Memory B cell (primary cell): ENCODE measurements around the gene NFATC1.
A peak's percentile ranks its signal among the peaks of the same experiment; 100 is the strongest.

Experiments used
- ATAC-seq: fragments of 150-1000 bp; cut with Tn5 transposase; 2 replicates; pipeline ENCODE4 v1.10.0; 2021; ENCODE audit warnings: low read depth, mild to moderate bottlenecking, moderate library complexity
- DNase-seq, 2 donors: peaks; one replicate each; pipeline ENCODE4 v3.0.0; 2022; ENCODE audit warnings: low spot score in 2 of 2
- H3K27ac Mint-ChIP-seq: one replicate; pipeline ENCODE4 v1.8.0; 2022; ENCODE audit warnings: mild to moderate bottlenecking, moderate library complexity, mixed read lengths
- H3K27me3 Mint-ChIP-seq: one replicate; pipeline ENCODE4 v1.8.0; 2022; ENCODE audit warnings: mixed read lengths
- H3K36me3 Mint-ChIP-seq: one replicate; pipeline ENCODE4 v1.8.0; 2022; ENCODE audit warnings: mild to moderate bottlenecking, mixed read lengths
- H3K4me1 Mint-ChIP-seq: one replicate; pipeline ENCODE4 v1.8.0; 2022; ENCODE audit warnings: mixed read lengths
- H3K4me3 Mint-ChIP-seq: one replicate; pipeline ENCODE4 v1.8.0; 2022; ENCODE audit warnings: mild to moderate bottlenecking, moderate library complexity, mixed read lengths
- H3K9me3 Mint-ChIP-seq: one replicate; pipeline ENCODE4 v1.8.0; 2022; ENCODE audit warnings: mixed read lengths

Gene NFATC1

DNA sequence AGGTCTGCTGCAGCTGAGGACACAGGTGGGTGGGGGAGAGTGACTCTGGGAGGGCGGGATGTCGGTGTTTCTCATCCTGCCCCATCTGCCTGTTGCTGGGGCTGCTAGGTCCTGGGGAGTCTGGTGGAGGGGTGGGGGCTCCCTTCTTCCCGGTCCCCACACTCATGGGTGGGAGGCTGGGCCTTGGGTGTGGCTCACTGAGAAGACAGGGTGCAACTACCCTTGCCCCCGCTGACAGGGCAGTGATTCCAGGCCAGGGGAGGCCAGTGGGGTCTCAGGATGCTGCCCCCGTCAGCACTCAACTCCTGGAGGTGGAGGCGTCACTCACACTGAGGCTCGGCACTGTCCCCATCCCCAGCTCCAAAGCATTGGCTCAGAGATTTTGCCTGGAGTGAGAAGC is 7.7 kb upstream of the NFATC1 start:
- H3K9me3 Mint-ChIP-seq, result no peaks in the 10 kb centered on the region
- no peak overlapping the region for H3K4me3 Mint-ChIP-seq
- peaks cover 1% of the 10 kb centered on the region for H3K27me3 Mint-ChIP-seq
- H3K27ac Mint-ChIP-seq, result no peak overlapping the region
- ATAC-seq (no peak), DNase-seq (no peak)
- peaks cover 24% of the 10 kb centered on the region for H3K4me1 Mint-ChIP-seq
- H3K36me3 Mint-ChIP-seq, result peaks cover 2% of the 10 kb centered on the region

DNA sequence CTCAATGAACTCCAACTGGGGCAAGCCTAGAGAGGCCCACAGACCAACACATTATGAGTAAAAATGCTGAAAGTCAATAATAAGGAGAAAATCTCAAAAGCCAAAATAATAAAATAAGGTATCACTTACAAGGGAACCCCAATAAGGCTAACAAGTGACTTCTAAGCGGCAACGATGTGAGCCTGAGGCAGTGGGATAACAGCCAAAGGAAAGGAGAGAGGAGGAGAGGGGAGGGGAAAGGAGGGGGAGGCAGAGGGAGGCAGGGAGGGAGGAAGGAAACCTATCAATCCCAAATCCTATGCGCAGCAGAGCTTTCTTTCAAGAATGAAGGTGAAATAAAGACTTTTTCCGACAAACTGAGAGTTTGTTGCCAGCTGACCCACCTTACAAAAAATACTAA is 6.0 kb upstream of the NFATC1 start:
- no peak overlapping the region for H3K27ac Mint-ChIP-seq
- H3K4me3 Mint-ChIP-seq, result no peak overlapping the region
- ATAC-seq (no peak), DNase-seq (no peak)
- no peaks in the 10 kb centered on the region for H3K9me3 Mint-ChIP-seq
- peaks cover 2% of the 10 kb centered on the region for H3K36me3 Mint-ChIP-seq
- peaks cover 27% of the 10 kb centered on the region for H3K4me1 Mint-ChIP-seq
- H3K27me3 Mint-ChIP-seq, result peaks cover 1% of the 10 kb centered on the region

DNA sequence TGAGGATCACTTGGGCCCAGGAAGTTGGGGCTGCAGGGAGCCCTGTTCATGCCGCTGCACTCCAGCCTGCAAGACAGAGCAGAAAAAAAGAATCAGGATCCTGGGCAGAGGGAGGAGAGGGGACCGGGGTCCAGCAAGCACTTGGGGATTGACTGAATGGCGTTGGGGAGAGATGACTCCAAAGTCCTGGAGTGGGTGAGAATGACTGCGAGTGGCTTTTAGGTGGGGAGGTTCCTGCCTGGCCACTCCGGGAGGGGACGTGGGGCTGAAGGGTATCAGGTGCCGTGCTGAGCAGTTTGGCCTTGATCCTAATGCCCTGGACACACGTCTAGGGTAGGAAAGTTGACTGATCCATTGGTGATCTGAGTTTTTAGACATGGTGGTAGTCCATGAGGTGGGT is 3.5 kb upstream of the NFATC1 start:
- Mint-ChIP-seq H3K27ac (peak overlapping the region; percentile 97), H3K36me3 (peaks cover 2% of the 10 kb centered on the region), H3K4me1 (peaks cover 25% of the 10 kb centered on the region), H3K9me3 (no peaks in the 10 kb centered on the region), H3K4me3 (peak overlapping the region; percentile 15), H3K27me3 (peaks cover 1% of the 10 kb centered on the region)
- DNase-seq, result no peak
- no peak for ATAC-seq

DNA sequence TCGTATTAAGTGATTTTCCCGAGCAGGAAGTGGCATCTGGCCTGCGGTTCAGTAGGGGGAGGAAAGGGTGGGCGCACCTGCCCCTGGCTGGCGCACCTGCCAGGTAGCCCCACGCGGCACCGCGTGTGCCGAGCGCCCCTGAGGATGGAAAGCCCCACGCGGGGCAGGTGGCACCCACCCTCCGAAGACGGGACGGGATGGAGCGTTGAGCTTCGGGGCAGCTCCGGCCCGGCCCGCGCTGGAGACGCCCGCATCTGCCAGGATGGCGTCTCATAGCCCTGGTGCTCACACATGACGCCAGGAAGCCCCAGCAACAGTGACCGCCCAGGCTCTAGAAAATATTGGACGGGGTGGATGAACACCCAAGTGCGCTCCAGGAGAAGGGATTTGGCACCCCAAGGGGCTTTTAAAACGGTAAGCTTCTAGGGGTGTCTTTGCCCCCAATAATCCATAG is 2.5 kb upstream of the NFATC1 start:
- H3K36me3 Mint-ChIP-seq, result no peaks in the 10 kb centered on the region

DNA sequence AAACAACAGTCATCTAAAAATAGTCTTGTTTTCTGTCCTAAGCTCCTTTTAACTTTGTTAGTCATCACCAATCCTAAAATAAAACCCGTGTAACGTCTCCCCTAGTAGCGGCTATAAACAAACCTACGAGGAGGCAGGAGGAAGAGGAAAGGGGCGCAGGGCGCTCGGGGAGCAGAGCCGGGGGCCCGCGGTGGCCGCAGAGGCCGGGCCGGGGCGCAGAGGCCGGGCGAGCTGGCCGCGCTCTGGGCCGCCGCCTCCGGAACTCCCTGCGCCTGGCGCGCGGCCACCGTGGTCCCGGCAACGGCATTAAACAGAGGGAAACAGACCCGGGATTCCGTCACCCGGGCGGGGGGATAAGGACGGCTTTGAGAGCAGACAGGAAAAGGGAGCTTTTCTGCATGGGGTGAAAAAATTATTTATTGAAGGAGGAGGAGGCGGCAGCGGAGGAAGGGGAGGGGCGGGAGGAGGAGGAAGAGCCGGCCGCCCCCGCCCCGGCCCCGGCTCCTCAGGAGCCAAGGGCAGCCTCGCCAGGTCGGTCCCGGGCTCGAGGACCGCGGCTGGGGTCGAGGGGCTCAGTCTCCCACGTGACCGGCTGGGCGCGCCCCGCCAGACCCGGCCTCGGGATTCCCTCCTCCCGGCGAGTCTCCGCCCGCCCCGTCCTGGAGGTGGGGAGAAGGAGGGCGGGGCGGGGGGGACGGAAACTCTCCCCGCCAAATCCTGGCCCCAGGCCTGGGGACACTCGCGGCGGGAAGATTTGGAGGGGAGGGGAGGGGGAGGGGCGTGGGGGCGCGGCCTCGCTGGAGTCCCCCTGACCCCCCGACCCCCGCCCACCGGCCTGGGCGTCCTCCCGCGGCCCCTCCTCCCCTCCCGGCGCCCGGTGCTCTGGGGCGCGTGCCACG is 1.8 kb upstream of the NFATC1 start:
- peak; percentile 8 for ATAC-seq

More for the DNA sequence above, 2.5 kb upstream of the NFATC1 start:
- ATAC-seq (peak; percentile 45), DNase-seq (peak in 1 of 2 donors; percentile 38)
- Mint-ChIP-seq H3K4me3 (peak overlapping the region; percentile 95), H3K9me3 (no peaks in the 10 kb centered on the region), H3K27ac (peak overlapping the region; percentile 97), H3K4me1 (peaks cover 22% of the 10 kb centered on the region), H3K27me3 (peaks cover 1% of the 10 kb centered on the region)

DNA sequence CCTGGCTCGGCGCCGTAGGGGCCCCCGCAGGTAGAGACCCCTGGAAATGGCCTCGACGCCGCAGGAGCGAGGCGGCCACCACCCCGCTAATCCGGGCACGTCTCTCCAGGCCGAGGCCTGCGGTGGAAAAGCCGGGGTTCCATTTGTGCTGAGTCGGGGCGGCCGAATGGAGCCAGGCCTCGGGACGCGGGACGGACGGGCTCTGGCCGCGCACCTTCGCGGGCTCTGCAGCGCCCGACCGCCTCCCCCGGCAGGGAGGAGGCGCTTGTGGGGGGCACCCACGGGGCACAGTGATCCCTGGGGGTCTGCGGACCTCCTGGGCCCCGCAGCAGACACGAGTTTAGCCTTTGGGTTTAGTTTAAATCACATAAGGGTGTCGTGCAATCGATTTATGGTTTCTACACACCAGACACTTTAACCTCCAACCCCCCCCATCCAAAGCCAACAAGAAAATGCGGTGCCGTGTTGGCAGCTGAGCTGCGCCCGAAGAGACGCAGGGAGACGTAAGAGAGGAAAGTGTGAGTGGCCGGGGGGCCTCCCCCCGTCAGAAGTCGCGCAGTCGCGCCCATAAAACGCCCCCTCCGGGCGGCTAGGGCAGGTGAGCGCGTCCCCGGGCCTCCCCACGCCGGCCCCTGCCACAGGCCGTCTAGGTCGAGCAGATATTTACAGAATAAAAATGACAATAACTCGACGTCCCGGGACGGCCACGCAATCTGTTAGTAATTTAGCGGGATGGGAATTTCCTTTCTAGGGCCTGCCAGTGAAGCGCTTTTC is 1.0 kb upstream of the NFATC1 start:
- no peaks in the 10 kb centered on the region for H3K27me3 Mint-ChIP-seq

More for the DNA sequence above, 1.8 kb upstream of the NFATC1 start:
- Mint-ChIP-seq H3K4me1 (peaks cover 22% of the 10 kb centered on the region), H3K27me3 (no peaks in the 10 kb centered on the region), H3K36me3 (peaks cover under 1% of the 10 kb centered on the region), H3K9me3 (no peaks in the 10 kb centered on the region), H3K4me3 (peak overlapping the region; percentile 95), H3K27ac (peak overlapping the region; percentile 97)
- DNase-seq, result no peak

DNA sequence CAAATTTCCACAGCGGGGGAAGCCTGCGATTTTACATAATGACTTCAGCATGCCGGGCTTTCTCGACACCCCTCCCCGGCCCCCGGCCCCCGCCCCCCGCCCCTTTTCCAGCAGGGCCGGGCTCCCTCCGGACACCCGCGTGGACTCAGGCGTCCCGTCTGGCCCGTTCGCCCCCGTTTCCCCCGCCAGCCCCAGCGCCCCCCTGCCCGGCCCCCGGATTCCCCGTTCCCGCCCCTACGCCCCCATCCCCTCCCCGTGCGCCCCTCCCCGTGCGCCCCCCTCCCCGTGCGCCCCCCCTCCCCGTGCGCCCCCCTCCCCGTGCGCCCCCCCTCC is 456 bp upstream of the NFATC1 start:
- Mint-ChIP-seq H3K4me1 (peaks cover 25% of the 10 kb centered on the region), H3K36me3 (peaks cover 2% of the 10 kb centered on the region), H3K4me3 (peak overlapping the region; percentile 85), H3K27me3 (no peaks in the 10 kb centered on the region), H3K9me3 (no peaks in the 10 kb centered on the region), H3K27ac (peak overlapping the region; percentile 97)
- DNase-seq, result no peak
- no peak for ATAC-seq

More for the DNA sequence above, 1.0 kb upstream of the NFATC1 start:
- peak overlapping the region; percentile 77 for H3K27ac Mint-ChIP-seq
- peaks cover 25% of the 10 kb centered on the region for H3K4me1 Mint-ChIP-seq
- H3K4me3 Mint-ChIP-seq, result peak overlapping the region; percentile 85
- no peaks in the 10 kb centered on the region for H3K9me3 Mint-ChIP-seq
- ATAC-seq (peak; percentile 7), DNase-seq (peak in 1 of 2 donors; percentile 45)
- peaks cover 2% of the 10 kb centered on the region for H3K36me3 Mint-ChIP-seq

DNA sequence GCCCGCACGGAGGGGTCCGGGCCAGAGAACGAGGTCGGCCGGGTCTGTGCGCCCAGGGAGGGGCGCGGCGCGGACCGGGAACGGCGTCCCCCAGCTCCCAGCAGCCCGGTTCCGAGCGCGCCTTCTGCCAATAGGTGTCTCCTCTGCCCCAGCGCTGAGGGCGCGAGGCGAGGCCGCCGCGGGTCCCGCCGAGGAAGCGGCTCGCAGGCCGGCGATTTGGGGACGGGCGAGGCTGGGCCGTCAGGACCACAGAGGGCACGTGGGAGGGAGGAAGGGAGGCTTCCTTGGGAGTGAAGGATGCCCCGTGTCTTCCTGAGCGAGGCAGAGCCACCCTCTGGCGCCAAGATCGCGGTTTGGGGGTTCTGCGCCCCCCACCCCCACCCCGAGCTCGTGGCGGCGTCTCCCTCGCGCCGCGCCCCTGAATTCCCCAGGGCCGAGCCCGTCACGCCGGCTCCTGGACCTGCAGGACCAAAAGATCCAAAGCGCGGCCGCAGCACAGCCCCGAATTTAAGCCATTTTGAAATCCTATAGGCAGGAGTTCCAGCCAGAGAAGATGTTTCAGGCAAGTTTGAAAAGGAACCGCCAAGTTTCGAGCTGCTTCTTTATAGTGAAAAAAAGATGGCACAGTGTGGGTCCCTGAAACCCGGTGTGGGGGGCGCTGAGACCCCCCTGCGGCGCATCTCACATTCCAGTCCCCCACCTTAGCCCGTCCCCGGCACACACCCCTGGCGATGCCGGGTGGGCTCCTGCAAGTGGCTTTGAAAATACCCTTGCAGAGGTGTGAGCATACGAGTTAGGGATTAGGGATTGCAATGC is 909 bp downstream of the NFATC1 start:
- peak in 1 of 2 donors; percentile 60 for DNase-seq
- ATAC-seq, result peak; percentile 15
- Mint-ChIP-seq H3K27me3 (no peaks in the 10 kb centered on the region), H3K36me3 (peaks cover 7% of the 10 kb centered on the region), H3K9me3 (no peaks in the 10 kb centered on the region), H3K4me1 (peaks cover 32% of the 10 kb centered on the region), H3K27ac (peak overlapping the region; percentile 97), H3K4me3 (peak overlapping the region; percentile 96)

DNA sequence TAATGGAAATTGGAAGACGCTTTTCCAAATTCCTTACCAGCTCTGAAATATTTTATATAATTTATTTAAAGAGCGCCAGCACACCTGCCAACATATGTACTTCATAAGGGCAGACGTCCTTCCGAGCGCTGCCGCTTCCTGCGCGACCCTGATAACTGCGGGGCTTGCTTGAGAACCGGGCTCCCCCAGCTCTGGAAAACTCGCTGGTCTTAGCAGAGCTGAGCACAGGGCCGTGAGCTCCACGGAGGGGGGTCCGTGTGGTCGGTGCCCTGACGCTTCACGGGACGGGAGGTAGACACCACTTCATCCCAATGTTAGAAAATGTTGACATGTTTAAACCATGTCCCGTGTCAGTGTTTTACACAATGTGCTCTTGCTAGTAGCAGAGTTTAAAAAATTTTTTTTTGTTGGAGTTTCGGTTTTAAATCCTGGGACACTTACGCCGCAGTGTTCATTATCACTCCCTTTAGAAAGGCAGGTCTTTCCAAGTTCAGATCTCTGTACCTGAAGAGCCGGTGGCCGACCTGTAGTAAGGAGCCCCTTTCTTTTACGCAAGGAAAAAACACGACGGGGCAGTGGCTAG is 1.6 kb downstream of the NFATC1 start:
- H3K27me3 Mint-ChIP-seq, result no peaks in the 10 kb centered on the region
- H3K4me1 Mint-ChIP-seq, result peaks cover 29% of the 10 kb centered on the region
- H3K4me3 Mint-ChIP-seq, result peak overlapping the region; percentile 96
- H3K27ac Mint-ChIP-seq, result peak overlapping the region; percentile 97
- DNase-seq (no peak), ATAC-seq (no peak)
- no peaks in the 10 kb centered on the region for H3K9me3 Mint-ChIP-seq
- peaks cover 7% of the 10 kb centered on the region for H3K36me3 Mint-ChIP-seq

DNA sequence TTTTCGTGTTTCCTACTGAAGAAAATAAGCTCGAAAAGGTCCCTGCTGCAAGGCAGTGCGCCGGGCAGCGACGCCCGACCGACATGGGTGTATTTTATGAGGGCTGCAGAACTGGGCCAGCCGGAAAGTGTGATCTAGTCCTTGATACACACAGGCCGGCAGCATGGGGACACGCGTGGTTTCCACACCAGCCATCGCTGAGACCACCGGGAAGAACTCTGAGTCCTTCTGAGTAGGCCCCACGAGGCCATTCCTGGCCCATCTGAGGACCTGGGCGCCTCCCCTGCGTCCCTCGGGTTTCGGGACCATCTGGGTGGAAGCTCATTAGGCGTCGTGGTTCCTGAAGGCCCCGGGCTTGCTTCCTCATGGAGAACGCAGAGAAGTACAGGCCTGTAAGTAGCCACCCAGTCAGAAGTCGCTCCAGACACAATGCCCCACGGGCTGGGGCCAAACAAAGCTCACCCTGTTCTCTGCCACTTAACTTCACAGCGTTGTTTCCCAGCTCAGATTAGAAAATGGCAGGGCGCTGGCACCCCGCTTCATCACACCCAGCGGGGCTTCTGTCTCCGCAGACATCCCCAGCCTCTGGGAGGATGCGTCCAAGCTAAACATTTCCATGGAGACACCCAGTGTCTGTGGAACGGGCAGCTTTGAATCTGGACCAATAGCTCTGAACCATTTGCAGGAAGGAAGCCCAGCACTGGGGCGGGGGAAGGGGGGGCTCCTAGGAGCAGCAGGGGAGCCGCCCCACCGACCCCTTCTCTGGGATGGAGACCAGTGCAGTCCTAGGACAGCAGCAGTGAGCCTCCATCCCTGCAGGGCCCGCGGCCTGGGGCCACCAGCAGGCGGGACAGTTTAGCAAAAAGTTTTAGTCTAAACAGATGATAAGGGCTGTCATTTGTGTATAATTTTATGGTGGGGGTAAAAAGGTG is 2.4 kb downstream of the NFATC1 start:
- peaks cover 31% of the 10 kb centered on the region for H3K4me1 Mint-ChIP-seq
- ATAC-seq (no peak), DNase-seq (no peak)
- peak overlapping the region; percentile 97 for H3K27ac Mint-ChIP-seq
- H3K27me3 Mint-ChIP-seq, result no peaks in the 10 kb centered on the region
- no peaks in the 10 kb centered on the region for H3K9me3 Mint-ChIP-seq
- H3K4me3 Mint-ChIP-seq, result peak overlapping the region; percentile 96
- H3K36me3 Mint-ChIP-seq, result peaks cover 7% of the 10 kb centered on the region

DNA sequence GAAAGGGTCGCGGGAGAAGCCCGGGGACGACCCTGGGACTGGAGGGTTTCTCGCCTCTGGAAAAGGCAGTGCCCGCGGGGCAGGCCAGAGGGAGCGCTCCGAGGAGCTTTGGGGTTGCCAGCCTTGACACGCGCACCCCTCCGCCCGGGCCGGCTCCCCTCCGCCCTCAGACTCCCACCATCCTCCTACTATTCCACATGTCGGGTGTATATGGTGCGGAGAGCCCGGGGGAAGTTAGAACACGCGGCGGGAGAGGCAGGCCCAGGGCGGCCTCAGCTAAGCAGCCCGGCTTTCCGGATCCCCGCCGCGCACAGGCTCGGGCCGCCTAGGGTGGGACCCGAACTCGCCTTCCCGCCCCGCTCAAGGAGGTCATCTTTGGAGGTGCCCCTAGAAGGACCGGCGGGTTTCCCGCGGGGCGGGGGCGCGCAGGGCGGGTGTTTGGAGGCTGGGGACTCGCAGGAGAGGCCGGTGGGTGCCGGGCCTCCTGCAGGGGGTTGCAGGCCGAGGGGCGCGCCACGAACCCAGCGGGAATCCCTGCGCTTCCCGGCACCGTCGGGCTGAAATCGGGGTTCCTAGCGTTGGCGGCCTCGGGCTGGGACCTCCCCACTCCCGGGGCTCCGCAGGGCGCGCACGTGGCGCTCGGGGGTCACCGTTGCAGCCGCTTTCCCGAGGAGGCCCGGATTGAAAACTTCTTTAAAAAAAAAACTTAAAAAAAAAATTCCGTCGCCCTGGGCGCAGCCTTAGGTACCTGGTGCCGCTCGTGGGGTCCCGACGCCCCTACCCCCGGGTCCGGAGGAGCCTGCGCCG is 3.7 kb downstream of the NFATC1 start:
- peak overlapping the region; percentile 96 for H3K4me3 Mint-ChIP-seq
- H3K27me3 Mint-ChIP-seq, result no peaks in the 10 kb centered on the region
- peak overlapping the region; percentile 97 for H3K27ac Mint-ChIP-seq
- DNase-seq (peak in 1 of 2 donors; percentile 60), ATAC-seq (peak; percentile 3)
- no peaks in the 10 kb centered on the region for H3K9me3 Mint-ChIP-seq
- peaks cover 37% of the 10 kb centered on the region for H3K4me1 Mint-ChIP-seq
- H3K36me3 Mint-ChIP-seq, result peaks cover 7% of the 10 kb centered on the region

DNA sequence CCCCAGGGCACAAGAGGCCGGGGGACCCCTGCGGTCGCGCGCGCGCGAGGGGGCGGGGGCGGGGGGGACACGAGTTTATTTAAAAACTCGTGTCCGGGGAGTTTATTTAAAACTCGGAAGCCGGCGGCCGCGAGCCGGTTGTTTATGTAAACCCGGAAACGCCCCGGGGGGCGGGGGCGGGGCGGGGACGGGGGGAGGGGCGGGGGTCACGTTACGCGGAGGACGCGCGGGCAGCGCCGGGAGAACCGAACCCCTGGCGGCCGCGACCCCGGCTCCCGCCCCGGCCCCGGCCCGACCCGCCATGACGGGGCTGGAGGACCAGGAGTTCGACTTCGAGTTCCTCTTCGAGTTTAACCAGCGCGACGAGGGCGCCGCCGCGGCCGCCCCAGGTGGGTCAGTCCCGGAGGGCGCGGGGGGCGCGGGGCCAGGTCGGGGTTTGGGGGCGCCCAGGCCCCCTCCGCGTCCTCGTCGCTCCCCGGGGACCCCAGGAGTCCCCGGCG is 4.4 kb downstream of the NFATC1 start:
- Mint-ChIP-seq H3K4me1 (peaks cover 39% of the 10 kb centered on the region), H3K36me3 (peaks cover 7% of the 10 kb centered on the region)
- ATAC-seq, result peak; percentile 26

More for the DNA sequence above, 4.4 kb downstream of the NFATC1 start:
- Mint-ChIP-seq H3K9me3 (no peaks in the 10 kb centered on the region), H3K27me3 (no peaks in the 10 kb centered on the region), H3K27ac (no peak overlapping the region), H3K4me3 (peak overlapping the region; percentile 24)
- DNase-seq, result peak in 1 of 2 donors; percentile 52
